ENCODE data around the gene PAX5. TPM values are rescaled to one million over a fixed set of nuclear protein-coding genes. Genes with fewer than 3 reads are reported as not detected.

The PAX5 gene
- total RNA-seq, 2 donors from 2014 or later = 0.52 TPM; not detected in 1

DNA sequence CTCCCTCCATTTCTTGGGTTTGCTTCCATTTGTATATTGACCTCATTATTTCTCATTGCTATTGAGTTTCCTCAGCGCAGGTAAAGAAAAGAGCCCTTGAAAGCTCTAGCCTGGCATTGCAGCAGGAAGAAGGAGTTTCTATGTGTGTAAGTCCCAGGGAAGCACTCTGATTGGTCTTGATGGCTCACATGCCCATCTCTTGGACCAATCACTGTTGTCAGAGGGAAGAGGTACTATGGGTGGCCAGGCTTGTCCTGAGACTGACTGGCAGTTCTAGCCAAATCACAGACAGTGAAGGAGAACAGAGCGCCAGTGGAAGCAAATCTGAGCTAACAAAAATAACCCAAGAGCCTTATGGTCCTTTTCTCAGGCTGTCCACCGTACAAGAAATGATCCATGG is 219.0 kb downstream of the PAX5 start:
- H3K36me3 ChIP-seq (replicated peaks in 1 of 2; ENCODE audit: insufficient read depth in 1 of 2, low read depth in 2 of 2) = no peaks in the 10 kb centered on the region
- H3K4me1 ChIP-seq = peaks cover 12% of the 10 kb centered on the region
- no peak for TF ChIP-seq POLR2A (IDR thresholded peaks at IDR 0.05)
- TF ChIP-seq, protein P1, sequence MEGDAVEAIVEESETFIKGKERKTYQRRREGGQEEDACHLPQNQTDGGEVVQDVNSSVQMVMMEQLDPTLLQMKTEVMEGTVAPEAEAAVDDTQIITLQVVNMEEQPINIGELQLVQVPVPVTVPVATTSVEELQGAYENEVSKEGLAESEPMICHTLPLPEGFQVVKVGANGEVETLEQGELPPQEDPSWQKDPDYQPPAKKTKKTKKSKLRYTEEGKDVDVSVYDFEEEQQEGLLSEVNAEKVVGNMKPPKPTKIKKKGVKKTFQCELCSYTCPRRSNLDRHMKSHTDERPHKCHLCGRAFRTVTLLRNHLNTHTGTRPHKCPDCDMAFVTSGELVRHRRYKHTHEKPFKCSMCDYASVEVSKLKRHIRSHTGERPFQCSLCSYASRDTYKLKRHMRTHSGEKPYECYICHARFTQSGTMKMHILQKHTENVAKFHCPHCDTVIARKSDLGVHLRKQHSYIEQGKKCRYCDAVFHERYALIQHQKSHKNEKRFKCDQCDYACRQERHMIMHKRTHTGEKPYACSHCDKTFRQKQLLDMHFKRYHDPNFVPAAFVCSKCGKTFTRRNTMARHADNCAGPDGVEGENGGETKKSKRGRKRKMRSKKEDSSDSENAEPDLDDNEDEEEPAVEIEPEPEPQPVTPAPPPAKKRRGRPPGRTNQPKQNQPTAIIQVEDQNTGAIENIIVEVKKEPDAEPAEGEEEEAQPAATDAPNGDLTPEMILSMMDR (IDR thresholded peaks at IDR 0.05) = no peak
- H3K4me3 ChIP-seq = no peak overlapping the region
- DNase-seq = no peak
- peaks cover 0 to 17% of the 10 kb centered on the region in 2 donors for H3K27me3 ChIP-seq
- no peaks in the 10 kb centered on the region for H3K9me3 ChIP-seq
- no peak for ATAC-seq
- no peak overlapping the region for H3K27ac ChIP-seq
- intact Hi-C loops (cut with DNase I) = no loop called here
- 86 to 91% methylated on average over 3 of the region's 3 CpGs for WGBS, 2 donors

DNA sequence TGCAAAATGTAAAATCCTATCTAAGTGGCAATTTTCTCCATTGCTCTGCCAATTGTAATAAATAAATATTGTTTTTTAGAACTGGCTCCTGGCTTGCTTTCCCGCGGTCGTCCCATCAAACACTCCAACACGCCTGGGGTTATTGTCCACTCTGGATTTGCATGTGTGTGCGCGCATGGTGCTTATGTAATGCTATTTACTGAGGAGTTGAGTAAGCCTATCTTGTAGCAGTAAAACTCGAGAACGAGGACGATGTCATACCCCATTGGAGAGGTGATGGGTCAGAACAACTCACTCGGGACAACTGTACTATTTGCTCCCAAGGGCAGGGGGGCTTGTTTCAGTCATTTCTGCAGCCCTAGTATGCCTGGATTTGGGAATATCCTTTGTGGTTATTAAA is 220.9 kb downstream of the PAX5 start:
- no peak for ATAC-seq
- no peak for DNase-seq
- H3K4me3 ChIP-seq = no peak overlapping the region
- intact Hi-C loops (cut with DNase I) = no loop called here
- no peak overlapping the region for H3K27ac ChIP-seq
- no peak for TF ChIP-seq POLR2A (IDR thresholded peaks at IDR 0.05)
- TF ChIP-seq, protein P1 (IDR thresholded peaks at IDR 0.05) = no peak
- H3K9me3 ChIP-seq = no peaks in the 10 kb centered on the region
- peaks cover 0 to 3% of the 10 kb centered on the region in 2 donors for H3K27me3 ChIP-seq
- H3K4me1 ChIP-seq = peaks cover 2% of the 10 kb centered on the region
- WGBS, 2 donors = 77 to 80% methylated on average over 10 of the region's 10 CpGs
- no peaks in the 10 kb centered on the region for H3K36me3 ChIP-seq (replicated peaks in 1 of 2; ENCODE audit: insufficient read depth in 1 of 2, low read depth in 2 of 2)

DNA sequence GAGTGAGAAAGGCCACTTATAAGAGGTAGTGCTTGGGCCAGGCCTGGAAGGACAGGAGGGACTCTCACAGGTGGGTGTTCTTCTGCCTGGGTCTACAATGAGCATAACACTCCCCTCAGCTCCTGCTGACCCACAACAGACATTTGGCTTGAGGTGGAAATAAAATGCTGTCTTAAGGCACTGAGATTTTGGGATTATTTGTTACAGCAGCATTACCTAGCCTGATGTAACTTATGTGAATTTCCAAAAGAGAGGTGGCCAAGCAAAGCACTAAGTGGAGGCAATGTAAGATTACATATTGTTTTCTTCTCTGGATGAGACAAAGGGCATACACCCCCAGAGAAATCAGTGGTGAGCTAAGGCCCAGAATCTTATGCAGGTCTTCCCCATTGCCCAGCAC is 221.5 kb downstream of the PAX5 start:
- H3K9me3 ChIP-seq = no peaks in the 10 kb centered on the region
- H3K4me3 ChIP-seq = no peak overlapping the region
- intact Hi-C loops (cut with DNase I) = no loop called here
- ATAC-seq (no peak), DNase-seq (no peak)
- no peaks in the 10 kb centered on the region for H3K4me1 ChIP-seq
- no peak overlapping the region for H3K27ac ChIP-seq
- no peaks in the 10 kb centered on the region for H3K36me3 ChIP-seq (replicated peaks in 1 of 2; ENCODE audit: insufficient read depth in 1 of 2, low read depth in 2 of 2)
- no peaks in the 10 kb centered on the region for H3K27me3 ChIP-seq
- TF ChIP-seq, protein P1 (IDR thresholded peaks at IDR 0.05) = no peak
- no peak for TF ChIP-seq POLR2A (IDR thresholded peaks at IDR 0.05)

DNA sequence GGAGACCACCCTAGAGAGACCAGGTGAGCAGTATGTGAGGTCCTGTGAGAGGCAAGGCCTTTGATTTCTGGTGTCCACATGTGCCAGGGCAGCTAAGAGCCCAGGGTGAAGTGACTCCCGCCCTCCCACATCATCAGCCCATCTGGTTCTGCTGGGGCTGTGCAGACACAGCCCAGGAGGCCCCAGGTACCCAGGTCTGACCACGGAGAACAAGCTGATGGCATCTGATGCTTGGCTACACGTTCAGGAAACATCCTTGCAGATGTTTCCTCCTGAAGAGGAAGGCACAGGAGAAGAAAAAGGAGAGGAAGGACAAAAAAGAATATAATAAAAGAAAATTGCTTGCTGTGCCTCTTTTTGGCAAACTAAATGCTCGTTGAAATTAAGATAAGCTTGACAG is 225.8 kb downstream of the PAX5 start:
- Histone ChIP-seq H3K4me3 (no peak overlapping the region), H3K36me3 (replicated peaks in 1 of 2; ENCODE audit: insufficient read depth in 1 of 2, low read depth in 2 of 2) (no peaks in the 10 kb centered on the region), H3K27ac (no peak overlapping the region), H3K27me3 (no peaks in the 10 kb centered on the region), H3K9me3 (no peaks in the 10 kb centered on the region), H3K4me1 (no peaks in the 10 kb centered on the region)
- ATAC-seq (no peak), DNase-seq (no peak)
- 50 to 54% methylated on average over 4 of the region's 4 CpGs for WGBS, 2 donors
- no peak for TF ChIP-seq POLR2A (IDR thresholded peaks at IDR 0.05)
- TF ChIP-seq, protein P1 (IDR thresholded peaks at IDR 0.05) = no peak
- intact Hi-C loops (cut with DNase I) = no loop called here

DNA sequence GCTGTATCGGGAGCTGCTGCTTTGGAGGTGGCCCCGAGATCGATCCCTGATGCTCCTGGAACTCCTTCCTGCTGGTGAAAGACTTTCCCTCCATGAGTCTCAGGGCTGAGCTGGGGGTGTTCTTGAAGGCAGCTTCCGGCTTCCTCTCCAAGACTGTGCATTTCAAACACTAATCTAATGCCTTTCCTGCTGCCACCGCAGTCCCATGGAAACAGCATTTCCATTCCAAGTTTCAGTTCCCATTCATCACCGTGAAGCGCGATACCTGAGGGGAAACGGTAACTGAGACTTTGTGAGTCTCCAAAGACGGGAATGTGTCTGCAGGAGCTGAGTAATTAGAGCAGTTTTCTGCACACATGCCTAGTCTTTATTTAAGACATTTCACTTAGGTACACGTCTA is 230.1 kb downstream of the PAX5 start:
- intact Hi-C loops (cut with DNase I) = no loop called here
- Histone ChIP-seq H3K36me3 (replicated peaks in 1 of 2; ENCODE audit: insufficient read depth in 1 of 2, low read depth in 2 of 2) (no peaks in the 10 kb centered on the region), H3K27ac (no peak overlapping the region), H3K27me3 (no peaks in the 10 kb centered on the region), H3K4me3 (no peak overlapping the region), H3K4me1 (no peaks in the 10 kb centered on the region), H3K9me3 (no peaks in the 10 kb centered on the region)
- 46 to 55% methylated on average over 11 of the region's 11 CpGs for WGBS, 2 donors
- no peak for DNase-seq
- ATAC-seq = no peak
- TF ChIP-seq, protein P1 (IDR thresholded peaks at IDR 0.05) = no peak
- no peak for TF ChIP-seq POLR2A (IDR thresholded peaks at IDR 0.05)
